HCEC 1CT (cell line): ENCODE measurements around the gene CRYBB3.
"Not testable (repeated sequence)": the region's sequence is repeated elsewhere in the genome, so short reads cannot be mapped to it uniquely, and the experiment has no call there.

Experiments used
- DNase-seq: peaks from one replicate; pipeline ENCODE4 v3.0.0-alpha.2; 2017

CRYBB3 gene

GRCh38 chr22:25176175-25176574, 23.5 kb upstream of the CRYBB3 start:
- DNase-seq: no peak

GRCh38 chr22:25176799-25177198, 22.9 kb upstream of the CRYBB3 start:
- DNase-seq: no peak

GRCh38 chr22:25177226-25177625, 22.4 kb upstream of the CRYBB3 start:
- no peak for DNase-seq

GRCh38 chr22:25177895-25178294, 21.8 kb upstream of the CRYBB3 start:
- DNase-seq: no peak

- not testable (repeated sequence) for DNase-seq
These were observed 21.3 kb upstream of the CRYBB3 start for GRCh38 chr22:25178348-25178747.

- not testable (repeated sequence) for DNase-seq
These were observed 20.6 kb upstream of the CRYBB3 start for GRCh38 chr22:25178869-25179631.

GRCh38 chr22:25182131-25183110, 17.2 kb upstream of the CRYBB3 start:
- DNase-seq: no peak

GRCh38 chr22:25183949-25184619, 15.6 kb upstream of the CRYBB3 start:
- no peak for DNase-seq

- no peak for DNase-seq
These were observed 13.5 kb upstream of the CRYBB3 start for GRCh38 chr22:25186140-25186539.

GRCh38 chr22:25187469-25187868, 12.2 kb upstream of the CRYBB3 start:
- no peak for DNase-seq

GRCh38 chr22:25192406-25192805, 7.3 kb upstream of the CRYBB3 start:
- DNase-seq: no peak

GRCh38 chr22:25193130-25193529, 6.5 kb upstream of the CRYBB3 start:
- DNase-seq: no peak

- no peak for DNase-seq
These were observed 6.1 kb upstream of the CRYBB3 start for GRCh38 chr22:25193548-25193947.

GRCh38 chr22:25196326-25196725, 3.3 kb upstream of the CRYBB3 start:
- DNase-seq: no peak

GRCh38 chr22:25197340-25197739, 2.3 kb upstream of the CRYBB3 start:
- no peak for DNase-seq

GRCh38 chr22:25200967-25201366, 1.3 kb downstream of the CRYBB3 start:
- DNase-seq: no peak

- no peak for DNase-seq
These were observed 2.1 kb downstream of the CRYBB3 start for GRCh38 chr22:25201557-25202273.

- DNase-seq: peak; percentile 37
These were observed 2.7 kb downstream of the CRYBB3 start for GRCh38 chr22:25202290-25202921.

GRCh38 chr22:25203082-25203481, 3.4 kb downstream of the CRYBB3 start:
- DNase-seq: no peak

- DNase-seq: not testable (repeated sequence)
These were observed 4.9 kb downstream of the CRYBB3 start for GRCh38 chr22:25204547-25204946.

GRCh38 chr22:25205847-25206246, 6.2 kb downstream of the CRYBB3 start:
- DNase-seq: no peak

GRCh38 chr22:25206998-25207397, 7.3 kb downstream of the CRYBB3 start:
- no peak for DNase-seq
